GM12878 (cell line): Measurements from ENCODE around the gene TEAD4. TPM values are rescaled to one million over a fixed set of nuclear protein-coding genes. Genes with fewer than 3 reads are reported as not detected.

Experiments
- CREM ChIP-seq: IDR thresholded peaks from 2 replicates; pipeline ENCODE4 v1.6.1; 2014; ENCODE audit warnings: antibody characterized with exemption, low read depth
- E2F8 ChIP-seq: fragments of 450-650 bp; IDR thresholded peaks from 2 replicates; pipeline ENCODE4 v1.6.1; 2018; ENCODE audit warnings: mild to moderate bottlenecking, low read depth, moderate library complexity; ENCODE audit not compliant: partially characterized antibody
- EED ChIP-seq: sonication (generic); IDR thresholded peaks from 2 replicates; pipeline ENCODE4 v1.6.1; 2016; ENCODE audit warnings: antibody characterized with exemption, low read depth
- EGR1 ChIP-seq, 2 experiments: IDR thresholded peaks; 1 replicate in 1 of 2; 2 replicates in 1 of 2; pipeline ENCODE4 v1.6.1; 2011 to 2012; ENCODE audit warnings: low read depth in 2 of 2, low read length in 2 of 2, borderline replicate concordance in 1 of 2, mild to moderate bottlenecking in 1 of 2, moderate library complexity in 1 of 2
- MLLT1 ChIP-seq: fragments of 450-650 bp; IDR thresholded peaks from 2 replicates; pipeline ENCODE4 v1.6.1; 2016; ENCODE audit warnings: mild to moderate bottlenecking
- NKRF ChIP-seq: fragments of 450-650 bp; conservative IDR thresholded peaks from 2 replicates; pipeline ENCODE4 v1.6.1; 2017; ENCODE audit warnings: mild to moderate bottlenecking, moderate library complexity
- POU2F2 ChIP-seq: IDR thresholded peaks from 3 replicates; pipeline ENCODE4 v1.6.1; 2011; ENCODE audit warnings: low read depth, mild to moderate bottlenecking, low read length, borderline replicate concordance
- SREBF2 ChIP-seq: IDR thresholded peaks from 2 replicates; pipeline ENCODE4 v1.6.1; 2012; ENCODE audit warnings: mild to moderate bottlenecking, low read length
- TARDBP ChIP-seq: IDR thresholded peaks from 2 replicates; pipeline ENCODE4 v1.6.1; 2016; ENCODE audit warnings: borderline replicate concordance
- ZNF592 ChIP-seq: fragments of 450-650 bp; IDR thresholded peaks from 2 replicates; pipeline ENCODE4 v1.6.1; 2017; ENCODE audit warnings: mild to moderate bottlenecking, moderate library complexity
- ZSCAN29 ChIP-seq: fragments of 450-650 bp; IDR thresholded peaks from 2 replicates; pipeline ENCODE4 v1.6.1; 2017; ENCODE audit warnings: mild to moderate bottlenecking, moderate library complexity
- polyA plus RNA-seq, 11 experiments: library from polyadenylated mRNA; depleted of rRNA in 4 of 11; unstranded in 6 of 11; stranded (reverse) in 5 of 11; fragments of >200 nt; fragmentation: Nextera tagmentation in 4 of 11; fragmentation: Illumina TruSeq in 1 of 11; extraction: Ambion mirVana in 4 of 11; extraction: Trizol in 1 of 11; gene quantifications; 1 replicate in 1 of 11; 2 replicates in 10 of 11; pipeline versions ENCODE4 v1.2.1 to v1.2.3, GENCODE V29; 2011 to 2016; ENCODE audit warnings: inconsistent platforms in 2 of 11, missing spikeins in 2 of 11, low read depth in 1 of 11
- total RNA-seq, 4 experiments: library from RNA; depleted of rRNA in 3 of 4; stranded (reverse); fragments of >200 nt in 3 of 4; fragmentation: Illumina TruSeq in 1 of 4; extraction: Trizol in 1 of 4; gene quantifications; 2 replicates each; pipeline versions ENCODE4 v1.2.1 to v1.2.3, GENCODE V29; 2013 to 2021

Gene TEAD4
- total and polyA plus RNA-seq, 10 of the 15 experiments (the other 5 are each of a cell fraction or from before 2014, with no cell fraction given): 0.04 to 0.68 (median 0.31) TPM; not detected in 4

- TF ChIP-seq ZNF592 (no peak), SREBF2 (no peak), EED (no peak), POU2F2 (no peak), E2F8 (no peak), EGR1 (IDR thresholded peaks at IDR 0.05; ENCODE audit: borderline replicate concordance in 1 of 2, low read depth in 2 of 2, low read length in 2 of 2) (no peak), CREM (no peak), NKRF (no peak), MLLT1 (no peak), ZSCAN29 (no peak), TARDBP (no peak)
- TF ChIP-seq, all 136 proteins: peak for 0
Observed at GRCh38 chr12:2936301-2936700, 22.9 kb upstream of the TEAD4 start (continued).
